Thyroid gland (tissue), 4 donors: ENCODE results near the gene ZFAND3. TPM values are rescaled to one million over a fixed set of nuclear protein-coding genes. Genes with fewer than 3 reads are reported as not detected.

Experiments used
- DNase-seq, 2 donors: peaks; one replicate each; pipeline ENCODE4 v3.0.0-alpha.2; 2019
- H3K27ac ChIP-seq, 3 donors: fragments of 200-600 bp; sonication (generic); 1 replicate in 2 of 3; 2 replicates in 1 of 3; pipeline ENCODE4 v1.5.1; 2016 to 2019; ENCODE audit warnings: mild to moderate bottlenecking in 1 of 3, moderate library complexity in 1 of 3
- H3K27me3 ChIP-seq: fragments of 200-600 bp; sonication (generic); one replicate; pipeline ENCODE4 v1.5.1; 2019
- H3K36me3 ChIP-seq, 2 donors: fragments of 200-600 bp; sonication (generic); one replicate each; pipeline ENCODE4 v1.5.1; 2016 to 2019
- H3K4me1 ChIP-seq, 2 donors: fragments of 200-600 bp; sonication (generic); one replicate each; pipeline ENCODE4 v1.5.1; 2017 to 2019
- H3K4me3 ChIP-seq, 3 donors: fragments of 200-600 bp; sonication (generic); replicated peaks in 1 of 3; 1 replicate in 2 of 3; 2 replicates in 1 of 3; pipeline ENCODE4 v1.5.1; 2016; ENCODE audit warnings: mild to moderate bottlenecking in 1 of 3
- H3K9me3 ChIP-seq: fragments of 200-600 bp; sonication (generic); one replicate; pipeline ENCODE4 v1.5.1; 2017
- CTCF ChIP-seq, 6 experiments: fragments of 200-600 bp in 3 of 6; fragments of 450-650 bp in 3 of 6; sonication (generic) in 3 of 6; IDR thresholded peaks; one replicate each; pipeline ENCODE4 v1.5.1; 2016 to 2019; ENCODE audit warnings: antibody characterized with exemption in 6 of 6, mild to moderate bottlenecking in 2 of 6, inconsistent platforms in 1 of 6, moderate library complexity in 1 of 6
- POLR2A ChIP-seq, 2 donors: fragments of 450-650 bp; IDR thresholded peaks; one replicate each; pipeline ENCODE4 v1.6.1; 2017; ENCODE audit warnings: antibody characterized with exemption in 2 of 2, mild to moderate bottlenecking in 2 of 2, moderate library complexity in 1 of 2
- WGBS, 2 donors: methylation state at CpG; one replicate each; pipeline ENCODE4 v1.1.5; 2017; 5-methylcytosine and 5-hydroxymethylcytosine counted together
- intact Hi-C: fragments of 100-400 bp; cut with DNase I; formaldehyde crosslinking; loops from one replicate; pipeline ENCODE4 v1.15.1; 2023
- total RNA-seq, 4 donors: library from RNA; depleted of rRNA; stranded (reverse); fragments of >200 nt; gene quantifications; one replicate each; pipeline ENCODE4 v1.2.3, GENCODE V29; 2016

Gene ZFAND3
- total RNA-seq, 4 donors from 2014 or later: 41.3 to 57.7 (median 55.9) TPM

DNA sequence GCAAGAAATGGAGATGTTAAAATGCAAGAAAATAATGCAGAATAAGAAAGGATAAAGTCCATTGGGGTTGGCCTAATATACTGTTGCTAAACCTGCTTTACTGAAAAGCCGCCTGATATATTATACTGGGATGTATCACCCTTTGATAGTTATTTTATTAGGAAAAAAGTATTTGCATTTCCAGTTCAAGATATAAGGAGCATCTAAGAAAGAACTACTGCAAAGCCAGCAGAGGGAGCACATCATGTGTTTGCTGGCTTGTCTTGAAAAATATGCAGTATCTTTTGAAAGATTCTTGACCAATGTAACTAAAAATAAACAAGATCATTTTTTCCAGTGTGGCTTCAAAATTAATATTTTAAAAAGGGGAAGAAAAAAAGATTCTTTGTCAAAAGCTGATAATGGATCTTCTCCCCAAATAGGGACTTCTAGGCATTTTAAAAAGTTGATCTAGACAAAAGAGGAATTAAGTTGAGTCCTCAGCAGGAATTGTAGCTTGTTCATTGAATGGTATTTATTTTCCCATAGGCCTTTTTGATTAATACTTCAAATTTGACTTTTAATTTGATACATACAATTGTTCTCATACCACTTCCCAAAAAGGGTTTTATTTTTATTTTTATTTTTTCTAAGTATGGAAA, 214.9 kb downstream of the ZFAND3 start:
- Histone ChIP-seq H3K4me1 (peaks cover 22 to 36% of the 10 kb centered on the region in 2 donors), H3K27ac (no peak overlapping the region), H3K36me3 (no peaks in the 10 kb centered on the region), H3K27me3 (no peaks in the 10 kb centered on the region), H3K9me3 (no peaks in the 10 kb centered on the region), H3K4me3 (no peak overlapping the region)
- no peak for DNase-seq
- intact Hi-C loops: no loop called here
- TF ChIP-seq POLR2A (IDR thresholded peaks at IDR 0.05) (no peak), CTCF (IDR thresholded peaks at IDR 0.05) (peak in 4 of 6 experiments; percentile 21 to 54 (median 46))
- 87 to 88% methylated on average over 1 of the region's 1 CpG for WGBS, 2 donors

GRCh38 chr6:38035478-38035877, 216.0 kb downstream of the ZFAND3 start:
- Histone ChIP-seq H3K36me3 (no peaks in the 10 kb centered on the region), H3K27me3 (no peaks in the 10 kb centered on the region), H3K27ac (no peak overlapping the region), H3K9me3 (no peaks in the 10 kb centered on the region), H3K4me1 (peaks cover 22 to 38% of the 10 kb centered on the region in 2 donors), H3K4me3 (no peak overlapping the region)
- intact Hi-C loops: no loop called here
- TF ChIP-seq POLR2A (IDR thresholded peaks at IDR 0.05) (no peak), CTCF (IDR thresholded peaks at IDR 0.05) (no peak)
- no peak for DNase-seq
- WGBS, 2 donors: 96 to 97% methylated on average over 1 of the region's 1 CpG

GRCh38 chr6:38039502-38039901, 220.0 kb downstream of the ZFAND3 start:
- no peak overlapping the region for H3K4me3 ChIP-seq
- DNase-seq: no peak
- H3K4me1 ChIP-seq: peaks cover 8 to 26% of the 10 kb centered on the region in 2 donors
- H3K36me3 ChIP-seq: no peaks in the 10 kb centered on the region
- no peak overlapping the region for H3K27ac ChIP-seq
- H3K27me3 ChIP-seq: no peaks in the 10 kb centered on the region
- WGBS, 2 donors: 90 to 91% methylated on average over 2 of the region's 2 CpGs
- no peak for TF ChIP-seq CTCF (IDR thresholded peaks at IDR 0.05)
- TF ChIP-seq POLR2A (IDR thresholded peaks at IDR 0.05): no peak
- no peaks in the 10 kb centered on the region for H3K9me3 ChIP-seq
- intact Hi-C loops: no loop called here

DNA sequence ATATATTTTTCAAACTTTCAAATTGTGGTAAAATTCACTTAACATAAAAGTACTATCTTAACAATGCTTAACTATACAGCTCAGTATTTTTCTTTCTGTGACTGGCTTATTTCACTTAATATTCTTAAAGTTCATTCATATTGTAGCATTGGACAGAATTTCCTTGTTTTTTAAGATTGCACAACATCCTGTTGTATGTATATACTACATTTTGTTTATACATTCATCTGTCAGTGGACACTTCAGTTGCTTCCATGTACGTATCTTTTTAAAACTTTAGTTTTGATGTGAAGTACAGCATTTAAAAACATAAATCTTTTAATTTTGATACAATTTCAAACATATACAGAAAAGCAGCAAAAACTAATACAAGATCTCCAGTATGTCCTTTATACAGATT, 220.7 kb downstream of the ZFAND3 start:
- TF ChIP-seq CTCF (IDR thresholded peaks at IDR 0.05): no peak
- TF ChIP-seq POLR2A (IDR thresholded peaks at IDR 0.05): no peak
- DNase-seq: no peak
- H3K27ac ChIP-seq: no peak overlapping the region
- no peak overlapping the region for H3K4me3 ChIP-seq
- H3K9me3 ChIP-seq: no peaks in the 10 kb centered on the region
- H3K36me3 ChIP-seq: no peaks in the 10 kb centered on the region
- H3K27me3 ChIP-seq: no peaks in the 10 kb centered on the region
- WGBS, 2 donors: 89 to 94% methylated on average over 1 of the region's 1 CpG
- H3K4me1 ChIP-seq: peaks cover under 1 to 18% of the 10 kb centered on the region in 2 donors
- intact Hi-C loops: no loop called here

- Histone ChIP-seq H3K36me3 (no peaks in the 10 kb centered on the region), H3K4me1 (peaks cover 0 to 8% of the 10 kb centered on the region in 2 donors), H3K9me3 (no peaks in the 10 kb centered on the region), H3K4me3 (no peak overlapping the region), H3K27me3 (no peaks in the 10 kb centered on the region), H3K27ac (no peak overlapping the region)
- TF ChIP-seq POLR2A (IDR thresholded peaks at IDR 0.05) (no peak), CTCF (IDR thresholded peaks at IDR 0.05) (no peak)
- intact Hi-C loops: no loop called here
- DNase-seq: no peak
- WGBS, 2 donors: 93 to 95% methylated on average over 3 of the region's 3 CpGs
Observed at GRCh38 chr6:38043259-38043753, 223.8 kb downstream of the ZFAND3 start.
